Putamen (tissue), 1 donor: Measurements from ENCODE around the gene CCN6.
"Not testable (repeated sequence)": the region's sequence is repeated elsewhere in the genome, so short reads cannot be mapped to it uniquely, and the experiment has no call there.

Experiments
- DNase-seq: peaks from one replicate; pipeline ENCODE4 v3.0.0-alpha.2; 2016; ENCODE audit warnings: low spot score

CCN6 gene

DNA sequence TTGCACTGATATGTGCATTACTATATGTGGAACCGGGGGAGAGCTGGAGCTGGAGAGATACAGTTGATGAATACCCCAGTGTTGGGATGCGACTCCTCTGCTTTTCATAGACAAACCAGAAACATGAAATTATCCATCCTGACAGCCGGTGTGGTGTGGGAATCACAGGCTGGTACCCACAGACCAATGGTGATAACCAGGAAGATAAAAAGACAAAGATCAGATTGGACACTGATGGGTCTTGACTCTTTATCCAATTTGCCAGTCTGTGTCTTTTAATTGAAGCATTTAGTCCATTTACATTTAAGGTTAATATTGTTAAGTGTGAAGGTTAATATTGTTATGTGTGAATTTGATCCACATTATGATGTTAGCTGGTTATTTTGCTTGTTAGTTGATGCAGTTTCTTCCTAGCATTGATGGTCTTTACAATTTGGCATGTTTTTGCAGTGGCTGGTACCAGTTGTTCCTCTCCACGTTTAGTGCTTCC lies 2.6 kb upstream of the CCN6 start:
- DNase-seq, result not testable (repeated sequence)

- DNase-seq, result no peak
These were observed 769 bp downstream of the CCN6 start for GRCh38 chr6:112054555-112055190.

- DNase-seq, result no peak
These were observed 4.5 kb downstream of the CCN6 start for GRCh38 chr6:112058243-112059032.

- no peak for DNase-seq
These were observed 7.7 kb downstream of the CCN6 start for GRCh38 chr6:112061605-112062004.

DNA sequence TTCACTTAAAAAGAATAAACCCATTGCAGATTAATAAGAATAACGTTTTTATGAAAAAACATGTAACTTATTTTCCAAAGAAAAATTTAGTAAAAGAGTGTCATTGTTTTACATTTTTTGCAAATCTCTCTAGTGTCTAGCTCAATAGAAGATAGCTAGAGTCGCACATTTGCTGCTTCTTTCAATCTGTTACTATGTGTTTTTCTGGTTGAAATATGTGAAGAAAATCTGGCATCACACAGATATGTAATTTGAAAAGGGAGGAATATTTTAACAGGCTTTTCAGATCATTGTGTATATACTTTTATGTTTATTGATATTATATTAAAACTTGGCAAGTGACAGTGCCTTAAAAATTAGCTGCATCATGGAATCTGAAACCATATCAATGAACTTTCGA lies 9.1 kb downstream of the CCN6 start:
- no peak for DNase-seq

GRCh38 chr6:112065426-112065986 lies 11.6 kb downstream of the CCN6 start:
- no peak for DNase-seq

- no peak for DNase-seq
These were observed 12.7 kb downstream of the CCN6 start for GRCh38 chr6:112066606-112067005.

- DNase-seq, result no peak
These were observed 27.7 kb downstream of the CCN6 start for GRCh38 chr6:112081569-112081968.

DNA sequence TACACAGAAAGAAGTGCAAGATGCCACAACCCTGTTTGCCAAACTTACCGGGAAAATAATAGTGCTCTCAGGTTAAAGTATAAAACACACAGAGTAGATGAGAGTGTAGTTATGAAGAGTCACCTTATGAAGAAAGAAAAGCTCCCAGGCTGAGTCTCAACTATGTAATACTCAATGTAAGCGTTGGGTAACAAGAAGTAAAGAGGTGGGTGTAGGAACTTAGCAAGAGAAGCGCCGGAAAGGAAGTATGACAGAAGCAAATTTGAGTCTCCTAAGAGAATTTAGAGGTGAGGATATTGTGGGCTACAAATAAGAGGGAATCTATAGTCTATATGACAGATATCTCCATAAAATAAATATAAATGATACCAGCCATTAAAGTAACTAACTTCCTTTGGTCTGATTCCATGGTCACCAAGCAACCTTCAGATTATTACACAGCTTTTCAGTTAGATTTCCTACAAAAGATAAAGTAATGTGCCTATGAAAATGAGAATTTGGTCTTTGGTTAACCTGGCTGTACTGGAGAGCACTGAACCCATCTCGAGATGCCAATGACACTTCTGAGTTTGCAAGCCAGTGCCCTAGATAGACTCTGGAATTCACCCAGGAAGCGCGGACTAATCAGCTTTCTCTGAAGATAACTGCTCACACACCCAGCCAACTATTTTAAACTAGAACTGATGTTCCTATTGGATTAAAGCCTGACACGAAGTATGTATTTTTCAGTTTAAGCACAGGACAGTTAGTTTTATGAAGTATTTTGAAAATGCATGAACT lies 31.6 kb downstream of the CCN6 start:
- DNase-seq, result no peak

DNA sequence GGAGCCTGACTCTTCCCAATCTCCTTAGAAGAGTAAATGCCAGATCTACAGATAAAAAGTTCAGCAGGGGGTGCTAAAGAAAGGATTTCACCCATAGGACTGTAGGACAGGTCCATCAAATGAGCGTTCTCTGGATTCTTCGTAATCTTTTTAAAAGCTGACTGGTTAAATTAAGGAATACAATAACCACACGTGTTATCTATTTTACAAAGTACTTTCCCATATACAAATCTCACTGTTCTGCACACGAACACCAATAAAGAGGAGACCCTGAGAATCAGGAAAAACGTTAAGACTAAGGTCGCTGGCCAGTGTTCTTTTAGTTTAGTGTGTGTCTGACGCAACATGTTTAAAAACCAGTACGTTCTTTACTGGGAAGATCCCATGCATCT lies 32.8 kb downstream of the CCN6 start:
- DNase-seq, result peak; percentile 22

- DNase-seq, result peak; percentile 95
These were observed 33.4 kb downstream of the CCN6 start, which contains the start of the genes FAM229B and TUBE1 for GRCh38 chr6:112087136-112087911. Gene FAM229B (plus strand): TSS chr6:112087591. CDS start chr6:112099284, 11,693 bp downstream. Gene TUBE1 (minus strand): TSS chr6:112087482. CDS start chr6:112087434, 48 bp downstream.

- no peak for DNase-seq
These were observed 34.0 kb downstream of the CCN6 start for GRCh38 chr6:112087916-112088315.

GRCh38 chr6:112096901-112097300 lies 43.0 kb downstream of the CCN6 start:
- DNase-seq, result no peak

DNA sequence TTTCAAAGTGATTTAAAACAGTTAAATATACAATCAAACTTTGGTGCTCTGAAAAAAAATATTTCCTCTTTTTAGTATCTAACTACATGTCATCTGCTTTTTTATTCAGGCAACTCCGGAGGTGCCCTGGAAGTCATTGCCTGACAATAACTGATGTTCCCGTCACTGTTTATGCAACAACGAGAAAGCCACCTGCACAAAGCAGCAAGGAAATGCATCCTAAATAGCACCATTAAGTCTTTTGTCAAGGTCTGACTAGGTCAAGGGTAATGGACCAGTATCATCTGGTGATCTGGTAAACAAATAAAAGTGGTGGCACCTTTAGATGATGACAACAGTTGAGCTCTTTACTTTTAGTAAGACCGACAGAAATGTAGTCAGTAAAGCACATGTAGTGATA lies 46.7 kb downstream of the CCN6 start:
- DNase-seq, result no peak

DNA sequence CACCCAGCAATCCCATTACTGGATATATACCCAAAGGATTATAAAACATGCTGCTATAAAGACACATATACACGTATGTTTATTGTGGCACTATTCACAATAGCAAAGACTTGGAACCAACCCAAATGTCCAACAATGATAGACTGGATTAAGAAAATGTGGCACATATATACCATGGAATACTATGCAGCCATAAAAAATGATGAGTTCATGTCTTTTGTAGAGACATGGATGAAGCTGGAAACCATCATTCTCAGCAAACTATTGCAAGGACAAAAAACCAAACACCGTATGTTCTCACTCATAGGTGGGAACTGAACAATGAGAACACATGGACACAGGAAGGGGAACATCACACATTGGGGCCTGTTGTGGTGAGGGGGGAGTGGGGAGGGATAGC lies 52.1 kb downstream of the CCN6 start:
- DNase-seq, result not testable (repeated sequence)

GRCh38 chr6:112106562-112106961 lies 52.7 kb downstream of the CCN6 start:
- no peak for DNase-seq

- no peak for DNase-seq
These were observed 55.4 kb downstream of the CCN6 start for GRCh38 chr6:112109262-112109661.

- DNase-seq, result no peak
These were observed 59.5 kb downstream of the CCN6 start for GRCh38 chr6:112113431-112113830.

DNA sequence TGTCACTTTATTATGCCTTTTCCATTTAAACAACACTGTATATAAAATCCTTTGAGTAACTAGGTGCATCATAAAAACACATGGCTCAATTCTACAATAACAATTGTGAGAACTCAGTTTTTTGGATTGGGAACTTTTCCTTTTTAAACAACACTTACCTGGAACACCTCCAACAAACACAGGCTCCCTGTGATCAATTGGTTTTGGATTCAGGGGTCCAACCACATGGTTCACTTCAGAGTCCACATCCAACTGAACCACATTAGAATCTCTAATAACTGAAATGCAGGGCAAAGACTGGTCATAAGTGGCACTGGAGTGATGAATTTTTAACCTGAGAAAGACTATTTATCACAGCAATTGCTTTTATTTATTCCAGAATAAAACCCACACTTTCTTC lies 60.0 kb downstream of the CCN6 start:
- no peak for DNase-seq

DNA sequence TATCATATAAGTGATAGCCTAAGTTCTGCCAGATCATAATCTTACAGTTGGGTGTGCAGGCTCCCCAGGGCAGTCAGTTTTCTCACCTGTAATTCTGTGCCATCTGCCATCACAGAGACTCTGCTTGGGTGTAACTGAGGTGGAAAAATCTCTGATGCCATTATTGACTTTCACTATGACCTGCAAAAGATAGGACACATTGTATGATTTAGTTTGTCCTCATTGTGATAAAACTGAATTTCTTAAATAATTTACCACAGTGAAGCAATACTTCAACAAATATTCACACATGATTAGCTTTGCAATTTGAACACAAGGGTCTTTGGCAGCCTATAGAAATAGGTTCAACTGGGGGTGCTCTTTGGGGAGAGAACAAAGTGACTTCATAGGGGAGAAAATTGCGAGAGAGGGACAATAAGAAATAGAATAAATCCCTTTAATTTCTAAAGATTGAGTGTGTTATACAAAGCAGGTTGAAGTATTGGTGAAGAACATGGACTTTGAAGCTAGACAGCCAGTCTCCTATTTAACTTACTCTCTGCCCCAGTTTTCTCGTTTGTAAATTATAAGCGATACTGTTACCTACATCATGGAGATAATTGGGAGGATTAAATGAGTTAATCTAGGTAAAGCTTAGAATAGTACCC lies 60.8 kb downstream of the CCN6 start:
- no peak for DNase-seq

- DNase-seq, result no peak
These were observed 62.3 kb downstream of the CCN6 start for GRCh38 chr6:112116221-112116620.
